UCSD-AML1 (cell line): ENCODE data around the gene DNAJC4.
"Not testable (repeated sequence)": the region's sequence is repeated elsewhere in the genome, so short reads cannot be mapped to it uniquely, and the experiment has no call there.

ENCODE experiments used
- DNase-seq: peaks from one replicate; lab custom pipeline; 2025; ENCODE audit not compliant: unreplicated experiment; lab: John Stamatoyannopoulos, UW

The DNAJC4 gene

GRCh38 chr11:64243236-64243854 lies 13.0 kb downstream of the DNAJC4 start:
- DNase-seq, result no peak

GRCh38 chr11:64244107-64244506 lies 13.8 kb downstream of the DNAJC4 start:
- no peak for DNase-seq

GRCh38 chr11:64244966-64245365 lies 14.6 kb downstream of the DNAJC4 start:
- no peak for DNase-seq

GRCh38 chr11:64245401-64245796 lies 15.1 kb downstream of the DNAJC4 start:
- DNase-seq, result no peak

- DNase-seq, result peak; percentile 59
Measured at GRCh38 chr11:64245797-64246620, 15.7 kb downstream of the DNAJC4 start.

- not testable (repeated sequence) for DNase-seq
Measured at GRCh38 chr11:64246621-64246870, 16.2 kb downstream of the DNAJC4 start.

- peak; percentile 88 for DNase-seq
Measured at GRCh38 chr11:64246871-64247728, 16.8 kb downstream of the DNAJC4 start, which contains the start of gene PPP1R14B. PPP1R14B (minus strand) TSS chr11:64246943; CDS start chr11:64246673, 270 bp downstream.

GRCh38 chr11:64247729-64248531 lies 17.6 kb downstream of the DNAJC4 start:
- DNase-seq, result no peak

GRCh38 chr11:64248578-64248977 lies 18.2 kb downstream of the DNAJC4 start:
- no peak for DNase-seq

- no peak for DNase-seq
Measured at GRCh38 chr11:64249038-64249437, 18.7 kb downstream of the DNAJC4 start.

GRCh38 chr11:64249563-64250414 lies 19.4 kb downstream of the DNAJC4 start:
- DNase-seq, result peak; percentile 43

- no peak for DNase-seq
Measured at GRCh38 chr11:64250415-64251015, 20.2 kb downstream of the DNAJC4 start.

- peak; percentile 76 for DNase-seq
Measured at GRCh38 chr11:64251016-64251752, 20.8 kb downstream of the DNAJC4 start, which contains the start of gene PLCB3. PLCB3 (plus strand) TSS chr11:64251530; CDS start chr11:64251650, 120 bp downstream.

GRCh38 chr11:64251753-64252002 lies 21.3 kb downstream of the DNAJC4 start:
- DNase-seq, result no peak

- DNase-seq, result peak; percentile 51
Measured at GRCh38 chr11:64252003-64252872, 21.9 kb downstream of the DNAJC4 start.

GRCh38 chr11:64253043-64253442 lies 22.7 kb downstream of the DNAJC4 start:
- no peak for DNase-seq

- no peak for DNase-seq
Measured at GRCh38 chr11:64253481-64253880, 23.1 kb downstream of the DNAJC4 start.

GRCh38 chr11:64254326-64254725 lies 24.0 kb downstream of the DNAJC4 start:
- no peak for DNase-seq
